ENCODE measurements around the gene SRC.

The SRC gene

DNA sequence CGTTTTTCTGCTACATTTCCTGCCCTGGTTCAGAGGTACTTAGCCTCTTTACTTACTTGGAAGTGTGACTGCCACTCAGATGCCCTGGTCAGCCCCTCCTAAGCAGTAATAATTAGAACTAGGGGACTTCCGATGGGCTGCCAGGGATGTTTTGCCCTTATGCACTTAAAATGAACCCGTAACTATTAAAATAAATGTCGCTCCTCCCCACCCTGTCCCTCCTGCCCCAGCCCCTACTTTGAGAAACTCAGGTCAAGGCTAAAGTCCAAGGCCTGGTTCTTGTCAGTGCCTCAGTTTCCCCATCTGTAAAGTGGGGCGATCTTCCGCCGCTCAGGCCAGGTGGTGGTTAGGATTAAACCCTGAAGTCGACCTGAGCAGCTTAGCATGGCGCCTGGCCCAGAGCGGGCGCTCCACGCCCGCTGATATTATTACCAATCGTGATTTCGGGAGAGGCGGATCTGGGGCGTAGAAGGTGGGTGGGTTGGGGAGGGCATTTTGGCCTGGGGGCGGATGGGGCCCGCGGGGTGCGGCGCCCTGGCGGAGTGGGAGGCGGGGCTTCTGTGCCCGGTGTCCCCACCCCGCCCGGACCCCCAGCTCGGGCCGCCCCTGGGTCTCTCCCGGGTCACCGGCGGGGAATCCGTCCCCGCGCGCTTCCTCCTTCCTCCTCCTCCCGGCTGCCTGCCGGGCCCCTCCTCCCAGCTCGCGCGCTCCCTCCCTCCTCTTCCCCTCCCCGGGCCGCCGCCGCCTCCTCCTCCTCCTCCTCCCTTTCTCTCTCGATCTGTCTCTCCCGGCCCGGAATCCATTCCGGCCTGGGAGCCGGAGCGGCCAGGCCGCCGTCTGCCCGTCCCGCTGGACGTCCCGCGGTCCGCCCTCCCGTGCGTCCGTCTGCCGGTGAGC is at the start of gene SRC:
Gene SRC, plus strand, starts transcription at position 802 of the 897 bp plus-strand sequence. CDS start 38,014 bp downstream, outside the sequence.
- DNase-seq, result peak; percentile 87

DNA sequence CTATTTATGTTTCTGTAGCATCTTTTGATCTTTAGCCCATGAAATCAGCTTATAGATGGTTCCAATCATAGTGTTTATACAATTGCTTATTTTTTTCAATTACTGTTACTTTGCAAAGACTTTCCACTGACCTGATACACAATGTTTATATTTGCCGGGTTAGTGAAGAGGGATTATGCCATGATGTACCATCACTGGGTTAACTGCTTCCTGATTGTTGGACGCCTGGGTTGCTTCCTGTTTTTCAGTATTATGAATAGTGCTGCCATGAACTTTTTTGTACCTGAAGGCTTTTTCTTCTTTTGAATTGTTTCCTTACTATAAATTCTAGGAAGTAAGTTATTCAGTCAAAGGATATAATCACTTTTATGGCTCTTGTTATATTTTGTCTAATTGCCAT is 49.6 kb upstream of the SRC start:
- DNase-seq, result peak; percentile 18

DNA sequence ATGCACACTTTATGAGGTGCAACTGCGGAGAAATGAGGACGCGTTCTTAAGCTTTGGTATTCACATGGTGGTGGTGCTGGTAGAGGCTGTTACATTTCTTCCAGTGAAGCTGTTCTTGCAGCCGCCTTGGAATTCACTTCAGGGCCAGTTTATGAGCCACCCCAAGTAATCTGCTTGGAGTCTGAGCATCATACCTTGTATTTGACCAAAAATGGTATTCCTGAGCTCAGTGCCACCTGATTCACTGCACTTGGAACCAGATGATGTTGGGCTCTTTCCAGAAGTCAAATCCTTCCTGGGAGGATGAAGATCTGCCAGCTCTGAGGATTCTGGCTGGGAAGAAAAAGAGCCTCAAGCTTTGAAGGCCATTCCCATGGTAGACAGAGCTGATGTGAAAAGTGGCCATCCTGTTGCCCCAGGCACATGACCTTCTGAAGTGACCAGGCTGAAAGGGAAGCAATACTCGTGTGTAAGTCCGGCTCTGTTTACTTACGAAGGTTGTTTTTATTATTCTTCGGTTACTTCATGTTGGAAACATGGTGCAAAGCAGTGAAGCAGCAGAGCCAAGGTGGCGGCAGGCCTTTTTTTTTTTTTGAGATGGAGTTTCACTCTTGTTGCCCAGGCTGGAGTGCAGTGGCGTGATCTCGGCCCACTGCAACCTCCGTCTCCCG is 48.7 kb upstream of the SRC start:
- no peak for DNase-seq

DNA sequence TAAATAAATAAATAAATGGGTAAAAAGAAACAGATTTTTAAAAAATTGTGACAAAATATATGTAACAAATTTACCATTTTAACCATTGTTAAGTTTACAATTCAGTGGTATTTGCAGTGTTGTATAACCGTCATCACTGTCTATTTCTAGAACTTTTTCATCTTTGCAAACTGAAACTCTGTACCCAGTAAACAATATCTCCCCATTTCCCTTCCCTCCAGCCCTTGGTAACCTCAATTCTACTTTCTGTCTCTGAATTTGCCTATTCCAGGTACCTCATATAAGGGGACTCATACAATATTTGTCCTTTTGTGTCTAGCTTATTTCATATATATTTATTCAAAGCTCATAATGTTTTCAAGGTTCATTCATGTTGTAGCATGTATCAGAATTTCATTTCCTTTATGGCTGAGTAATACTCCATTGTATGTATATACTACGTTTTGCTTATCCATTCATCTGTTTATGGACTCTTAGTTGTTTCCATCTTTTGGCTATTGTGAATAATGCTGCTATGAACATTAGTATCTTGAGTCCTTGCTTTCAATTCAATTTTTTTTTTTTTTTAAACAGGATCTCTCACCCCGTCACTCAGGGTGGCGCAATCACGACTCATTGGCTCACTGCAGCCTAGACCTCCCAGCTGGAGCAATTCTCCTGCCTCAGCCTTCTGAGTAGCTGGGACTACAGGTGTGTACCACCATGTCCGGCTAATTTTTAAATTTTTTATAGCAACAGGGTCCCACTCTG is 47.6 kb upstream of the SRC start:
- no peak for DNase-seq

DNA sequence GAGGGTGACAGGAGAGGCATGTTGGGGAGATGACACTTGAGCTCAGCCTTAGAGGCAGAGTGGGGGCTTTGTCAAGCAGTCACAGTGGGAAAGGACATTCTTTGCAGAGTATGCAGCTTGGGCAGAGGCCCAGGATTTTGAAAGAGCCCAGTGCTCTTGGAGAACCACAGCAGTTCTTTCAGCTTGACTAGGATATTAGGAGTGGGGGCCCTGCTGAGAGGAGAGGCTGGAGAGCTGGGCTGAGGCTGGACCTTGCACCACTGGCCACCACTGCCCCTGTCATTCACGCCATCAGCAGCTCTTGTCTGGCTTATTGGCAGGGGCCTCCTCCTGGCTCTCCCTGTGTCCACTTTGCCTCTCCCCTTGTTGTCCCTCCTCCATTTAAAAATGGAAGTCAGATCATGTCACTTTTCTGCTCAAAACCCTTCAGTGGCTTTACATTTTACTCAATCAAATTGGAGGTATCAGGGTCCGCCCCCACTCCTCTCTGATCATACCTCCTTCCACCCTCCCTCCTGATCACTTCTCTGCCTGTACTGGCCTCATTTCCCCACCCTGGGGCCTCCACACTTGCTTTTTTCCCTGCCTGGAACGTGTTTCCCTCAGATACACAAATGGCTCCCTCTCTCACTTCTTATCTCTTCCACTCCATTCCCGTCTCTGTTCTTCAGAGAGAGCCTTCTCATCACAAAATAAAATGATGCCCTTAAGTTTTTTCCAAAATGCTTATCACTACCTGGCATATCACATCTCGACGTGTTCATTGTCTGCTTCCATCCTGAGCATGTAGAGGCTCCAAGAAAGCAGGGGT is 46.0 kb upstream of the SRC start:
- no peak for DNase-seq

DNA sequence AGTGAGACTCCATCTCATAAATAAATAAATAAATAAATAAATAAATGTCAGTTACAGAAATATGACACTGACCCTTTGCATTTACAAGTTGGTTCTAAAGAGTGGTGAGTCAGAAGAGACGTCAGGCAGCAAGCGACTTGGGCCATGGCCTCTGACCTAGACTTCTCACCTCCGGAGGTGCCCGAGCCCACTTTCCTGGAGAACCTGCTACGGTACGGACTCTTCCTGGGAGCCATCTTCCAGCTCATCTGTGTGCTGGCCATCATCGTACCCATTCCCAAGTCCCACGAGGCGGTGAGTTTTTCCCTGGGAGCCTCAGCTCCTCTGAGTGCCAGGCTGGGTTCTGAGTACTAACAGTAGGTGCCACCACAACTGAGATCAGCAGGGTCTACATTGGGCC is 44.8 kb upstream of the SRC start:
- DNase-seq, result no peak

DNA sequence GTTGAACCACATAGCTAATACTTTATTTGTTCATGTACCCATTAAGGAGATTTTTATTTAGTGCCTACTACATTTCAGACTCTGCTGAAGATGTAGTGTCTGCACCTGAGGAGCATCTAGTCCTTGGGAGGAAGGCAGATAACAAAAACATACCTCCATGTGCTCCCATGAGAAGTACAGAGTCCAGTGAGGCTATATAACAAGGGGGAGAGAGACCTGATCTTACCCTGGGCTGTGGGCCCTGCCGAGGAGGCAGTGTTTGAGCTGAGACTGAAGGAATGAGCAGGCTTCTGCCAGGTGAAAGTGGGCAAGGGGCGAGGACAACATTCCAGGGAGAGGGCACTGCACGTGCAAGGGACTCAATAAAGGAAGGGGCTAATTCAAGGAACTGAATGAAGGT is 44.4 kb upstream of the SRC start:
- DNase-seq, result no peak

DNA sequence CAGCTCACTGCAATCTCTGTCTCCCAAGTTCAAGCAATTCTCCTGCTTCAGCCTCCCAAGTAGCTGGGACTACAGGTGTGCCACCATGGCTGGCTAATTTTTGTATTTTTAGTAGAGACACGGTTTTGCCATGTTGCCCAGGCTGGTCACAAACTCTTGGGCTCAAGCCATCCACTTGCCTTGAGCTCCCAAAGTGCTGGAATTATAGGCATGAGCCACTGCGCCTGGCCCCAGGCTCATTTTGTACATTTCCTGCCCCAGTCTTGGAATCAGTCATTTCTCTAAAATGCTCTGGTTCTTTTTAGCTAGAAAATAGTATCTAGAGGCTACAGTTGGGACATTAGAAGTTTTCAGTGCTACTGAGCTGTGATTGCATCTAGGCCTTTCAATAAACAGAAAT is 43.0 kb upstream of the SRC start:
- DNase-seq, result no peak

DNA sequence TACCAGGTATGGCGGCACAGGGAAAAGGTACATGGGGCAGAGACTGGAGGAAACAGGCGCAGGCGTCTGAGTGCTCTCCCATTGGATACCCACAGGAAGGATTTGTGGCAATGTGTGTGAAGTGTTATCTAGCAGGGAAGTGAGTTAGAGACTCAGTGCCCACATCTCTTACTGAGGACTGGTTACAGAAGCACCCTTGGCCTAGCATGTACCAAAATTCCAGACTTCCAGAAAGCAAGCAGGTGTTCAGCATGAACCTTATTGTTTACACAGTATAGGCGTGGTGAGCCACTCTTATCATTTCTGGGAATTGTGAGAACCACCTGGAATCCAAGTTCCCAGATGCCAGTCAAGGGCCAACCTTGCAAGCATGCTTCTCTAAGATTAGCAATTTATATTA is 42.3 kb upstream of the SRC start:
- peak; percentile 64 for DNase-seq

DNA sequence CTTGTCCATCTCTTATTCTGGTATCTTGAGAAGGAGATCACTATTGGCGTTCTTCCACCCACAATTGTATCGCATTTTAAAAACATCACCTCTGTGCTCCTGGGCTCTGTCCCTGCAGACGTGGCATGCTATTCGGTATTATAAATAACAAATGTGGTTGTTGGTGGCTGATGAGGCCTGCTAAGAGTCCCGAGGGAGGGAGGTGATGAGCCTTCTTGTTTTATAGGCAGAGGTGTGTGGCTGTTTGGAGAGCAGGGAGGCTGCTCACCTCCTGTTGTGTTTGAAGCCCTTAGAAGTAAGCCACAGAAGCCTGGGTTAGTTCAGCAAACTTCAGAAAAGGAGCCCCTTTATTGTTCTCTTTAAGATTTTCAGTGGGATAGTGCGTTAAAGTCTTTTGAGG is 40.9 kb upstream of the SRC start:
- no peak for DNase-seq

DNA sequence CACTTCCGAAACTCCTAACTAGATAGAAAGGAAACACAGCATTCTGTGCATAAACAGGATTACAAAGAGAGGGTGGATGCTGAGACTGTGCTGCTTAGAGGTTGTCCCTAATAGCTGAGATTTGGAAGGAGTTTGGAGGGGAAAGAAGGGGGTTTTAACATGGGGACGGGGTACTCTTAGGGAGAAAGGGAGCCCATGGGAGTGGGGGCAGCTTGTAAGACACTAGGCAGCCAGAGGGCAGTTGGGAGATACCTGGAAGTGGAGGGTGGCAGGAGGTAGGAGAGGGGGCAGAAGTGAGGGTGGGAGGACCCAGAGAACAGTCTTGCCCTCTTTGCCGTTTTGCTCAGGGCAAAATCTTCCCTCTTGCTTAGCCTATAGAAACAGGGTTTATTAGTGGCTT is 40.1 kb upstream of the SRC start:
- DNase-seq, result no peak

DNA sequence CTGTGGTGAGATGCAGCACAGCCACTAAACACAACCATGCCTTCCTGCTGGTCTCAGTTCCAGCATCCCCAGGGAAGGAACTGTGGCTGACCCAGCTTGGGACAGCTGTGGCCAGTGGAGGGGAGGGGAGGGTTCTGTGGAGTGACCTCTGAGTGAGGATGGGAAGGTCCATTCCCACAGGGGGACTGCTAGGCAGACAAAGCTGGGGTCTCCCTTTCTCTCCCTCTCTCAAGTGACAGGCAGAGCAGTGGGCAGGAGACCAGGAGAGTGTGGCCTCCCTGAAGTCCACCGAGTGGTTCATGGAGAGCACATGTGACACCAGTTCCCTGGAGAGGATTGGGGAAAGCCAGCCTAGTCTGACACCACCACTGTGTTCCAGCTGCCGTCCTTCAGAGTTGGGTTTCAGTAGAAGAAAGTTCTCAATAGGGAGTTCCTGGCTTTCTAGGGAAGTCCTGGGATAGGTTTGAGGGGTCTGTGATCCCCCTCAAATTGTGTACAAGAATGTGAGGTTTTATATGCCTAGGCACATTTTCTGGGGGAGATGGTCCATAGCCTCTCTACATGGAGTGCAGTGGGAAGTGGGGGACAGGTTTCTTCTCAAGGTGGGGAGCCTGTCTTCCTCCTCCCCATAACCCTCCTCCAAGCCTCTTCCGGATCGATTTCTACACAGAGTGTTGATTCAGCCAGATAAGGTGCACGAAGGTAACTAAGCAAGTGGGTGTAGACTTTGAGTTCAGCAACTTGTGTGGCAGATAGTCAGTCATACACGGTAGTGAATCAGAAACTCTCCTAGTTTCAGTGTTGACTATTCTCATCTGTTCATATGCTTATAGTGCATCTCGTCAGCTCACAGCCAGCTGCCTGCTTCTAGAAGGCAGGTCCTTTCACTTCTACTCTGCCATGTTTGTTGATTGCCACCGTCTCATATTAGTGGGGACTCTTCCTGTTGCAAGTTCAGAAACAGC is 37.6 kb upstream of the SRC start:
- no peak for DNase-seq

DNA sequence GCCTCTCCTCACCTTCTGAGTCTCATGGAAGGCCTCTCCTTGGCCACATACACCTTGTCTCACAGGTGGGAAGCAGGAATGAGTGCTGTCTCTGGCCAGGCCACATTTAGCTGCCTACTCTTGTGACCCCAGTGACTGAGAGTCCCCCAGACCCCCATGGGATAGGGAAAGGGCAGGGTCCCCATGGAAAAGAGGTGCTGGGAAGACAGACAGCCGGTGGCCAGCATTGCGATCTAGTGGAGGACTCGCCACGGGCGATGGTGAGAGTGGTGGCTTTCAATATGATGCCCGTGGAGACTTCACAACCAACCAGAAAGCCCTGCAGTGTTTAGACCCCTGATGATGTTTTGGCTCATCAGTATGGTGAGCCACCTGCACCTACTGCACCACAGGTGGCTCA is 36.6 kb upstream of the SRC start:
- no peak for DNase-seq

DNA sequence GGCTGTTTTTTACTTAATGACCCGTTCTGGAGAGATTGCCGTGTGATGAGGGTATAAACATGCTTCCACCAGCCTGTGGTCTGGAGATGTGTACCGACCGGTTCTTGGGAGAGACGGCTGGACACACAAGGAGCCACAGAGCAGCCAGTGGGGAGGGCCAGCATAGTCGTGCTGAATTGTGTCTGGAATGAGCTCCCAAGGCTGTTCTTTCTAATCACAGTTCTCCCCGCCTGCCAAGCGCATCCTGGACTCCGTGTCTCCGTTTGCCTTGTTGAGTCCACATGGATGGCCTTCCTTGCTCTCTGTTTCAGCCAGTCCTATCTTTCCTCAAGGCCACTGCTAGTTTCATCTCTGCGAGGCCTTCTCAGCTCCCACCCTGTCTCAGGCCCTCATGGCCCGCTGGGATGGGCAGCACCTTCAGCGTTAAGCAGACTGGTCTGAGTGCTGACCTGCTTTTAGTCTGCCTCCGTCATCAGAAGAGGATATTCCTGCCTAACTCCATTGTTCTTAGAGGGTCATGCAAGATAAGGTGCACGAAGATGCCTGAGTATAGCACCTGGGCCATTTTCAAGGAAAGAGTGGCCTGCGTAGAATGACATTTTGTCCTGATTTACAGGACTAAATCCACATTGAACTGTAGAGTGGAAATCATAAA is 35.9 kb upstream of the SRC start:
- no peak for DNase-seq

DNA sequence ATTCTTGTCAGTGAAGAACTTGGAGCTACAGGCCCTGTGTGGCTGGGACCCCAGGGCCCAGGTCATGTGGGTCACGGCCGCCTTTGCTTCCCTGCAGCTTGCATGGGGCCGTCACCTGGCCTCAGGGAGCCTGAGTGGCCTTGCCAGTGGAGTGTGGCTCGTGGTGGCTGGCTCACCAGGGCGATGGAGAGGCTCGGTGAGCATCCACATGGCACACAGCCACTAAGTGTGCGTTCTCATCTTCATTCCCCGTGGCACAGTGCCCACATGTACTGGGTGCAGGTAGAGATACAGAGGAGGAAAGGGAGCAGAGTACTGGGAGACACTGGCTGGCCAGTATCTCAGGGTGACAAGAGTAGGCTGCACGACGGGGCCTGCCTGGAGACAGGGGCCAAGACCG is 35.0 kb upstream of the SRC start:
- DNase-seq, result no peak

DNA sequence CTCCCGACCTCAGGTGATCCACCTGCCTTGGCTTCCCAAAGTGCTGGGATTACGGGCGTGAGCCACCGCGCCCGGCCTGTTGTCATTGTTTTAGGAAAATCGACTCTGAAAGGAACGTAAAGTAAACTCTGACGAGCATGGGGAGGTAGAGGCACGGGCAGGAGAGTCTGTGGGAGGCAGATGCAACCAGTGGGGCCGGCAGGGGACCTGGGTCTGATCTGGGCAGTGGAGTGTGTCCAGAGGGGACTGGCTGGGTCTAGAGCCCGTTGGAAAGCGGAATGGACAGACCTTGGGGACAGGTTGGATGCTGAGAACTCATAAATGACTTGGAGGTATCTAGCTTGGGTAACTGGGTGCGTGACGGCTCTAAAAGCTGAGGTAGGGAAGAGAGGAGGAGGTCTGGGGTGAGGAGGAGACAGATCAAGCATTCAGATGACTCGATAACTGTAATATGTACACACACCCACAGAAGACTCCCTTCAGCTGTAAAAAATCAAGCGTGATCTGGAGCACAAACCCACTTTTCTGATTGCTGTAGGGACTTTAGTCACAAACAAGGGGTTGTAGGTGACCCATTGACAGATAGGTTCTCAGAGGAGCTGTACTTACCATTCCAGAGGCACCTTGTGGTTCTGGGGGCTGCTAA is 34.1 kb upstream of the SRC start:
- no peak for DNase-seq

DNA sequence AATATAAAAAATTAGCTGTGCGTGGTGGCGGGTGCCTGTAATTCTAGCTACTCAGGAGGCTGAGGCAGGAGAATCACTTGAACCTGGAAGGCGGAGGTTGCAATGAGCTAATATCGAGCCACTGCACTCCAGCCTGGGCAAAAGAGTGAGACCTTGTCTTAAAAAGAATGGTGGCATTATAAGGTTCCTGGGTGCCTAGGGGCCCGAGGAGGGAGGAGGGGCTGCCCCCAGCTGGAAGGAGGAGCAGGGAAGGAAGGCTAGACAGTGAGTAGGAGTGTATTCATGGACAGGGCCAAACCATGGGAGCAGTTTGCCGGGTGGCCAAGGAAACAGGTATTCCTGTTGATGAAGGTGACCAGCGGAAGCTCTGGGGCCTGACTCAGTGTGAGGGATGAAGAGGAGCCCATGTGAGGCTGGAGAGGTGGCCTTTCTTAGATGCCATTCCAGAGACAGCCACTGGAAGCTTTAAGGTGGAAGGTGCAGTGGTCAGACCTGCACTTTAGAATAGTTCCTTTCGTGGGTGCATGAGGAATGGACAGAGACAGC is 32.3 kb upstream of the SRC start:
- no peak for DNase-seq

DNA sequence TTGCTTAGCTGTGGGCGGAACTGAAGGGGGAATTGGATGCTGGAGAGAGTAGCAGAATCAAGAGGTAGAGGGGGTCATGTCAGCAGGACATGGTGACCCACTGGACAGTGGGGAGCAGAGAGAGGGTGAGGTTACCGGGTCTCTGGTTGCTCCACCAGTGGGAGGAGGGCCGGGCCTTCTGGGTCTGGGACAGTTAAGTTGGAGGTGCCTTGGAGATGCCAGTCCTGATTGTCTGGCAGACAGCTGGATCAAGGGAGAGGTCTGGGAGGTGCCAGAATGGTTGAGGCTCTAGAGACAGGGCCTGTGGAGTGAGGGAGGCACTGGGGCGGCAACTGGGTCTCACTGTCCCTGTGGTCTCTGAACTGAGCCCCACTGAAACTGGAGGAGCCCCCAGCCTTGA is 31.8 kb upstream of the SRC start:
- DNase-seq, result no peak

DNA sequence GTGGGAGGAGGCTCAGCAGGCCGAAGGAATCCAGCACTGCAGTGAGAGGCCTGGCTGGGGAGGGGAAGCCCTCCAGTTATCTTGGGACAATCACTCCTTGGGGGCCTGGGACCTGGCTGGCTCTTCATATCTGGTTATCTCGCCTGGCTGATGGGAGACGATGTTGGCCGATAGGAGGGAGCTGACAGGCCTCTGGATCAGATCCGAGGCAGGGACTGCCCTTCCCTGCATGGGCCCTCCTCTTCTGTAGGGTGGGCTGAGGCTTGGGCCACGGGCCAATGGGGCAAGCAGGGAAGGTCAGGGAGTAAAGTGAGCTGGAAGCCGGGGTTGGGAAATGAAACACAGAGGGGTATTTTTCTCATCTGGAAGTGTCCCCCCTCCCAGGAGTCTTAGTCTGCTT is 31.3 kb upstream of the SRC start:
- no peak for DNase-seq

DNA sequence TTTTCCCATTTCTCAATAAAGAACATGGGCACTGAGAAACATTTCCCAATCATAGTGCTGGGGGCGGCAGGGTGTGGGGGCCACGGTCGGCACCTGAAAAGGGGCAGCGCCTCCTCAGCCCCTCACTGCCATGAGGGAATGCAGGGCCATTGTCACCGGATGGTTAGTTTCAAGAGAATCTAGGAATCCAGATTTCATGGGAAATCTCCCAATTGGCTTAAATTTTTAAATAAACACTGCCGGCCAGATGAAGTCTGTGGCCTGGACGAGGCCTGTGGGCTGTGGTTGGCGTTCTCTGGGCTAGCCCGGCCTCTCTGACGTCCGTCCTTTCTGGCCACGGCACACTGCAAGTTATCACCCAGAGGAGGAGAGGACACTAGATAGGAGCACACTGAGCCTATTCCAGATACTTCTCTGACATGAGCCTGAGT is 30.9 kb upstream of the SRC start:
- DNase-seq, result no peak

All from NCI-H146 (cell line).